ENCODE results near the gene RIN3. TPM values are rescaled to one million over a fixed set of nuclear protein-coding genes. Genes with fewer than 3 reads are reported as not detected.

The RIN3 gene
- total and polyA plus RNA-seq, 4 donors: 5.0 to 15.6 (median 9.0) TPM

GRCh38 chr14:92585981-92586937 is 72.7 kb downstream of the RIN3 start:
- WGBS: 72% methylated on average over 9 of the region's 9 CpGs
- no peak overlapping the region for H3K4me3 ChIP-seq (ENCODE audit: low read depth in 1 of 3, low read length in 3 of 3)
- no peaks in the 10 kb centered on the region for H3K4me1 ChIP-seq (ENCODE audit: control insufficient read depth in 4 of 4, insufficient read depth in 4 of 4, low read length in 3 of 4)
- peaks cover 0 to 8% (median 5%) of the 10 kb centered on the region in 4 donors for H3K36me3 ChIP-seq (ENCODE audit: control insufficient read depth in 4 of 4, insufficient read depth in 3 of 4, low read depth in 1 of 4, low read length in 3 of 4)
- no peak overlapping the region for H3K9ac ChIP-seq (ENCODE audit: low read depth in 1 of 2, low read length in 2 of 2)
- no peaks in the 10 kb centered on the region for H3K27me3 ChIP-seq (ENCODE audit: control insufficient read depth in 4 of 4, insufficient read depth in 4 of 4, low read length in 3 of 4)
- no peak for DNase-seq (ENCODE audit: low spot score)
- H3K9me3 ChIP-seq (ENCODE audit: control insufficient read depth in 4 of 4, low read length in 3 of 4): no peaks in the 10 kb centered on the region
- H3K27ac ChIP-seq (ENCODE audit: low read depth in 1 of 2, low read length in 2 of 2): peak overlapping the region; percentile 40 to 58
- TF ChIP-seq GABPA (IDR thresholded peaks at IDR 0.05 in 1 of 2, conservative IDR thresholded peaks at IDR 0.05 in 1 of 2) (no peak), RAD21 (IDR thresholded peaks at IDR 0.05) (no peak), TAF1 (conservative IDR thresholded peaks at IDR 0.05) (no peak), MAX (IDR thresholded peaks at IDR 0.05) (no peak), HNF4A (conservative IDR thresholded peaks at IDR 0.05) (no peak), HNF4G (IDR thresholded peaks at IDR 0.05) (no peak), EGR1 (IDR thresholded peaks at IDR 0.05; ENCODE audit: low read depth in 2 of 2) (no peak)

- Histone ChIP-seq H3K36me3 (ENCODE audit: control insufficient read depth in 4 of 4, insufficient read depth in 3 of 4, low read depth in 1 of 4, low read length in 3 of 4) (peaks cover 0 to 6% (median 4%) of the 10 kb centered on the region in 4 donors), H3K27ac (ENCODE audit: low read depth in 1 of 2, low read length in 2 of 2) (peak overlapping the region; percentile 23 to 40), H3K9me3 (ENCODE audit: control insufficient read depth in 4 of 4, low read length in 3 of 4) (no peaks in the 10 kb centered on the region), H3K27me3 (ENCODE audit: control insufficient read depth in 4 of 4, insufficient read depth in 4 of 4, low read length in 3 of 4) (no peaks in the 10 kb centered on the region), H3K4me1 (ENCODE audit: control insufficient read depth in 4 of 4, insufficient read depth in 4 of 4, low read length in 3 of 4) (no peaks in the 10 kb centered on the region), H3K4me3 (ENCODE audit: low read depth in 1 of 3, low read length in 3 of 3) (no peak overlapping the region), H3K9ac (ENCODE audit: low read depth in 1 of 2, low read length in 2 of 2) (no peak overlapping the region)
- TF ChIP-seq JUND (IDR thresholded peaks at IDR 0.05): no peak
- TF ChIP-seq ATF3 (IDR thresholded peaks at IDR 0.05): no peak
- TF ChIP-seq MAX (IDR thresholded peaks at IDR 0.05): no peak
- no peak for TF ChIP-seq ZBTB33 (IDR thresholded peaks at IDR 0.05)
- no peak for TF ChIP-seq TAF1 (conservative IDR thresholded peaks at IDR 0.05)
- no peak for TF ChIP-seq HNF4G (IDR thresholded peaks at IDR 0.05)
- no peak for TF ChIP-seq HNF4A (conservative IDR thresholded peaks at IDR 0.05)
- TF ChIP-seq SP1 (IDR thresholded peaks at IDR 0.05): no peak
- TF ChIP-seq RAD21 (IDR thresholded peaks at IDR 0.05): no peak
- TF ChIP-seq REST (IDR thresholded peaks at IDR 0.05): no peak
- no peak for TF ChIP-seq NR2F2 (IDR thresholded peaks at IDR 0.05)
- TF ChIP-seq EGR1 (IDR thresholded peaks at IDR 0.05; ENCODE audit: low read depth in 2 of 2): no peak
- WGBS: 88% methylated on average over 7 of the region's 7 CpGs
- DNase-seq (ENCODE audit: low spot score): no peak
Measured at GRCh38 chr14:92586963-92587699, 73.5 kb downstream of the RIN3 start.

Measured in liver (tissue), 9 donors.